H1 (cell line): Measurements from ENCODE around the gene REPIN1. TPM values are rescaled to one million over a fixed set of nuclear protein-coding genes. Genes with fewer than 3 reads are reported as not detected.

Experiments used
- ASH2L ChIP-seq: fragments of 200-600, 300-600 bp; sonication (generic); IDR thresholded peaks from one replicate; pipeline ENCODE4 v1.7.1; 2017; ENCODE audit warnings: low read length
- BCL11A ChIP-seq, 2 experiments: IDR thresholded peaks; one replicate each; pipeline ENCODE4 v1.6.1; 2011; ENCODE audit warnings: low read depth in 2 of 2, low read length in 2 of 2, mild to moderate bottlenecking in 2 of 2
- CBX5 ChIP-seq: fragments of 300-800, 300-1000 bp; sonication (generic); IDR thresholded peaks from 2 replicates; pipeline ENCODE4 v1.7.1; 2016; ENCODE audit warnings: antibody characterized with exemption, low read length, low read depth
- CBX8 ChIP-seq: fragments of 300-800, 300-1000 bp; sonication (generic); IDR thresholded peaks from 2 replicates; pipeline ENCODE4 v1.7.1; 2016; ENCODE audit warnings: low read depth, low read length, borderline replicate concordance
- CHD2 ChIP-seq: IDR thresholded peaks from 2 replicates; pipeline ENCODE4 v1.6.1; 2012; ENCODE audit warnings: low read length, improper control_type of control experiment
- CHD7 ChIP-seq: fragments of 300-600 bp; sonication (generic); IDR thresholded peaks from 2 replicates; pipeline ENCODE4 v1.7.1; 2012; ENCODE audit warnings: low read length, moderate library complexity, mild to moderate bottlenecking, inconsistent platforms; ENCODE audit not compliant: insufficient replicate concordance
- POU5F1 ChIP-seq: IDR thresholded peaks from 2 replicates; pipeline ENCODE4 v1.6.1; 2011; ENCODE audit warnings: low read depth, mild to moderate bottlenecking, low read length, moderate library complexity
- RFX5 ChIP-seq: IDR thresholded peaks from 2 replicates; pipeline ENCODE4 v1.6.1; 2011; ENCODE audit warnings: low read depth, low read length, improper control_type of control experiment, borderline replicate concordance
- RNF2 ChIP-seq: fragments of 200-900, 300-1000 bp; sonication (generic); IDR thresholded peaks from 2 replicates; pipeline ENCODE4 v1.7.1; 2016; ENCODE audit warnings: borderline replicate concordance, low read depth, mild to moderate bottlenecking, antibody characterized with exemption, low read length; ENCODE audit not compliant: poor library complexity, severe bottlenecking; ENCODE audit errors: missing control alignments
- SIX5 ChIP-seq: IDR thresholded peaks from 2 replicates; pipeline ENCODE4 v1.6.1; 2011; ENCODE audit warnings: mild to moderate bottlenecking, low read depth, low read length
- SP4 ChIP-seq: IDR thresholded peaks from 2 replicates; pipeline ENCODE4 v1.6.1; 2012; ENCODE audit warnings: low read length, inconsistent platforms
- polyA plus RNA-seq, 7 experiments: library from polyadenylated mRNA; depleted of rRNA in 3 of 7; stranded (reverse) in 5 of 7; unstranded in 2 of 7; fragments of >200 nt in 5 of 7; fragments of 200-250 nt in 2 of 7; gene quantifications; 1 replicate in 5 of 7; 2 replicates in 1 of 7; 4 replicates in 1 of 7; pipeline versions ENCODE4 v1.2.1 to v1.2.3, GENCODE V29; 2011 to 2013; ENCODE audit warnings: missing spikeins in 2 of 7, mixed read lengths in 2 of 7
- total RNA-seq: library from RNA; stranded (reverse); fragmentation: NEBNext Ultra II Directional; extraction: Animal tissue kit (Norgen Biotek cat#: 25700); gene quantifications from 2 replicates; pipeline ENCODE4 v1.2.1, GENCODE V29; 2021

REPIN1 gene
- total and polyA plus RNA-seq, 2 of the 8 experiments (the other 6 are each of a cell fraction or from before 2014, with no cell fraction given) = 98.6 to 125 TPM

- no peak for TF ChIP-seq CHD7
- TF ChIP-seq RFX5 = no peak
- no peak for TF ChIP-seq BCL11A (IDR thresholded peaks at IDR 0.05; ENCODE audit: low read depth in 2 of 2, low read length in 2 of 2)
- no peak for TF ChIP-seq POU5F1
- TF ChIP-seq SIX5 = no peak
- TF ChIP-seq CBX8 = no peak
- TF ChIP-seq CBX5 = no peak
- TF ChIP-seq CHD2 = no peak
- TF ChIP-seq ASH2L = no peak
- no peak for TF ChIP-seq SP4
- no peak for TF ChIP-seq RNF2
- TF ChIP-seq, all 59 proteins: peak for 0
These were observed 27.8 kb downstream of the REPIN1 start (continued) for GRCh38 chr7:150396426-150396825.
